ENCODE measurements around the gene PFN2.
"Not testable (repeated sequence)": the region's sequence is repeated elsewhere in the genome, so short reads cannot be mapped to it uniquely, and the experiment has no call there.

The PFN2 gene

DNA sequence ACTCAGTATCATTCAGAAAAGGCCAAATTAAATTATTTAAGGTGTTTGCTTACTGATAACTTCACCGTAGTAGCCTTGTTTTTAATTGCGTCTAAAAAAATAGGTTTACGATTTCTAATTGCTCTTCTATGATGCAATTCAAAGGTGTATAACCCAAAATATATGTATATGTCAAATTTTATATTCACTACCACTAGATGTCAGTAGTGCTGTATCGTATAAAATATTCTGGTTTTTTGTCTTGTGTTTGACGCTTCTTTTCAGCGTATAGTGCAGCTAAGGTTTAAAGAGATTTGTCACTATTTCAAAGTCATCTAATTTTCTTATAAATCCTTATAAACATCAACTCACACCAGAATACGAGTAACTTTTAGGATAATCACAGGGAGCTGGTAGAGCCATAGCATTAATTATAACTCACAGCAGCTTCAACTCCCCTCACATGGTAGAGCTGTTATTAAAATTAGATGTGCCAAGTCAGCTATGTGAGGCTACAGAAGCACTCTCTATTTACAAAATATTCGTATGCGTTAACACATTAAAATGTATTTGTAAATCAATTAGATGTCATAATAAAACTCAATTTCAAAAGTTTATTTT lies 3.5 kb downstream of the PFN2 start:
- no peak for DNase-seq

DNA sequence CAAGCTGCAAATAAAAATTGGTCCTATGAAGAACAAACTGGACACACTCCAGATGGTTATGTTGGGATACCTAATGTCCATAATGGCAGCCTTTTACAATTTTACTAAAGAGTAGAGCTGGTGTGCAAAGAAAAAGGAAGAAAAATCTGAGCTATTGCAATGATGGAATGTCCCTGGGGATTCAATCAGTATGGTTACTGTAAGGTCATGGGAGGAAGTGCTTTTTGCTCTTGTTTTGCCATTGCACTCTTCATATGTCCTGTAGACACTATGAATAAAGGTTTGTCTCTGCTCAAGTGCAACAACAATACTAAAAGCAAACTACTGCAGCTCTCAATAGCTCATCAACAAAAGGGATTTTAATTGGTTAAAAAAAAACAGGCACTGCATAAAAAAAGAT lies 5.4 kb downstream of the PFN2 start:
- no peak for DNase-seq

DNA sequence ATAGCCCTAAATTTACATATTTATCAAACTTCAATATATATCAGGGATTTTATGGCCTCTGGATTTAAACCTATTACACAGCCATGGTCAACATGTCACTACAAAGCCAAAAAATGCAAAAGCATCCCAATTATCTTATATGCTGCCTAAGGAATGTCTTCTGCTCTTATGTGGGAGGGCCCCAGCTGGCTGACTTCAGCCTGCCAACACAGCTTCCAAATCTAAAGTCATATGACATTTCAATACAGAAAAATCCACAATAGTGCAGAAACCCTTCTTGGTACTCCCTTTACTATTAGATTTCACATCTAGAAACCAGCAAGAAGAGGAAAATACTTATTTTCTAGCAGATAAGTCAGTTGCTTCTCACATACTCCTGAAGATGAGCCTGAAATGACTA lies 6.4 kb downstream of the PFN2 start:
- DNase-seq, result no peak

DNA sequence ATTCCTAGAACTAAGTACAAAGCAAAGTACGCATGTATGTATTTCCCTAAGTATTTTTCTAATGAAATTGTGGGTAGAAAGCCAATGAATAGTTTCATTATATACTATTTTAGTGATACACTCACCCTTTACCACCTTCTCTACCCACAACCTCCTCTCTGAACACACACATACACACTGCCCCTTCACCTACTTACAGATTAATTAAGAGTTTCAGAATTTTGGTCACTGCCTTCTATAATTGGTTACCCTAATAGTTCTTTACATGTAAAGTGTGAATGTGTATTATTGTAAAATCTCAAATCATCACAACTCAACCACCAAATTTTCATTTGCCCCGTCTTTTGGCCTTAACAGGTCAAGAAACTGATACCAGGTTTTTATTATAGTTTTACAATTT lies 7.2 kb downstream of the PFN2 start:
- no peak for DNase-seq

DNA sequence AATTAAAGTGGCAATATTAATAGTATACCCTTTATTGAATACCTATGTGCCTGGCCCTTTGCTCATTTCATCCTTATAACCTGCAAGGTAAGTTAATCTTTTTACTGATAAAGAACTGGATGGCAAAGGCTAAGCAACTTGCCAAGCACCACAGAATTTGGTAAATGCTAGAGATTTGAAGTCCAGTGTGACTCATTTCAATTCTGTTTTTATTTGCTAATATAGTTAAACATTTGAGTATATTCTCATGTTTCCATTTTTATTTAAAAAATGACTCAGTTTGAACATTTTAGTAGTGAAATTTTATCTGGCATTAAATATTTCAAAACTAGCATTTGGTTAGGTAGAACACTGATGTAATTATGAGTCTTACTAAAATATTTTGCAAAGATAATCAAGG lies 11.3 kb downstream of the PFN2 start:
- DNase-seq, result no peak

DNA sequence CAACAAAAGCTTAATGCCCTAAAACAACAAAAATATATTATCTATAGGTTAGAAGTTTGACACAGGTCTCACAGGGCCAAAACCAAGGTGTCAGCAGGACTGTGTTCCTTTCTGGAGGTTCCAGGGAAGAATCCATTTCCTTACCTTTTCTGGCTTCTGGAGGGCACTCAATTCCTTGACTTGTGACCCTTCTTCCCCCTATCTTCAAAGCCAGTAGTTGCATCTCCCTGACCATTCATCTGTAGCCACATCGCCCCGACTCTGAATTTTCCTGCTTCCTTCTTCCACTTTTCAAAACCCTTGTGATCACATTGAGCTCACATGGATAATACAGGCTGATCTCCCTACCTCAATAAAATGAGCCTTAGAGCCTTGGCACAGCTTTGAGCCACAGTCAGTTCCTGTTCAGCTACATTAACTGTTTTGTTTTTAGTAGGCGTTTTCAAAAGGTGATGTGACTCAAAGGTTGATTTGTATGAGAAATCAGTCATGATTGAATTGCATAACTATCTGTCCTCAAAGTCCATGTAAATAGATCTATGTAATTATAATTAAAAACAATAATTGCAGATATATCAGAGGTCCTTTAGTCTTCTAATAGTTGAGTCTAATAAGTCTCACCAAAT lies 12.4 kb downstream of the PFN2 start:
- DNase-seq, result no peak

DNA sequence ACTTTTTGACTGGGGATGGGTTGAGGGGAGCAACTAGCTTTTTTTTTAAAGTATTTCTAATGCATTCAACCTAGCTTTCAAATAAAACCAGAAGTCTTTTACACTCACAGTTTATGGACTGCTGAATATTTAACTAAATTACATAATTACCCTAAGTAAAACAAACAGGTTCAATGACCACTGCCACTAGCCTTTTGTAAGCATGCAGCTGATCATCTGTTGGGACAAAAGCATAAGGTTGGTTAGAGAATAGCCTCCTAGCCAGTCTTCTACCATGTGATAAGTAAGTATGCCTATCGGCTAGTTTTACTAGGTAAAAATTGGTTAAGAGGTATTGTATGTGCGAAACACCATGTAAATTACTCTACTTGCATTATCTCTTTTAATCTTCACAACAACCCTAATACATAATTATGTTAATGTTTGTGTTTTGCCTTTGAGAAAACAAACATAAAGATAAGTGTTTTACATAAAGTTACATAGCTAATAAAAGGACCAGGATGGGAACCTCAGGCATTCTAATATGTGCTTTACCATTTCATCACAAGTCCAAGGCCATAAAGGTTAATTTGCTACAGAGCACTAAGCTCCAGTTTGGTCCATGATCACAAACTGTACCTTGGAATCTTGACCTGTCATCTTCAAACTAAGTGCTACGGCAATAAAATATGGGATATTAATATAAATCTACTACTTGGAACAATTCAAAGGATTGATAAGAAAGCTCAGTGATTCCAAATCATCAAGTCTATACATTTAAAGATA lies 13.2 kb downstream of the PFN2 start:
- no peak for DNase-seq

DNA sequence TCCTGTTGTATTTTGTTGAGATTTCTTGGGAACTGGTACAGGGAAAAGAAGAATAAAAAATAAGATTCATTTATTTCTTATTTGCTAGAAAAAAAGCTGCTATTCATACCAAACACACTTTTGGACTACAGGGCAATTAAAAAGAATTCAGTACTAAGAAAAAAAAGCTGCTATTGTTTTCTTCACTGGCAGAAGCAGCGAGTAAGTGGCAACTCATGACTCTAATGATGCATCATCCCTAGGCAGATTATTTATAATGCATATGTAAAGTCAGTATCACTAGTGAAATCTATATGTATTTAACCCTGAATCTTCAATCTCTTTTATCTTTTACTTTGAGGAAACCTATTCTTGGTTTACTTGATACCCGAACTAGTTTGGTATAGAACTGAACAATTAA lies 15.2 kb downstream of the PFN2 start:
- no peak for DNase-seq

DNA sequence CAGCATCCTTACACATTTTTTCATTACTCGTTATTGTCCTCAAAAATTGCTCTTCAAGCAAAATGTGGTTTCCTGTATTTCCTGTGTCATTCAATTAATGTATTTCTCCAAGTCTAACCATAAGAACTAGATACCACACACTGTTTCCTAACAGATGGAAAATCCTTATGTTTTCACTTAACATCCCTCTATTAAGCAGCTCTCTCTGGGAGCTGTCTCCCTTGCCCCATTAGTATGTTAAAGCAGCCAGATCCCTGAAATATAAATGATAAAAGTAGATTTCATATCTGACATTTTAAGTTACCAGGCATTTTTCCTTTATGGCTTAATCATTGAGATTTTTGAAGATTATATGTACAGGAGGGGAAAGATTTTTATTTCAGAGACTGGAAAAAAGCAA lies 15.9 kb downstream of the PFN2 start:
- no peak for DNase-seq

DNA sequence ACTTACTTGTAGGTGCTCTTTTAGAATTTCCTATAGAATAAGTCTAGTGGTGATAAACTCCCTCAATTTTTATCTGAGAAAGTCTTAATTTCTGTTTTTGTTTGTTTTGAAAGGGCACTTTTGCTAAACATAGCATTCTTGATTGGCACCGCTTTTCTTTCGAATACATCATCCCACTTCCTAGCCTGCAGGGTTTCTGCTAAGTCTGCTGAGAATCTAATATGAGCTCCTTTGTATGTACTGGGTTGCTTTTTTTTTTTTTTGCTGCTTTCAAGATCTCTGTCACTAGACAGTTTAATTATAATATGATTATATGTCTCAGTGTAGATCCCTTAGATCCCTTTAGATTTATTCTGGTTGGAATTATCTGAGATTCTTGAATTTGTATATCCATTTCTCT lies 21.5 kb downstream of the PFN2 start:
- DNase-seq, result no peak

DNA sequence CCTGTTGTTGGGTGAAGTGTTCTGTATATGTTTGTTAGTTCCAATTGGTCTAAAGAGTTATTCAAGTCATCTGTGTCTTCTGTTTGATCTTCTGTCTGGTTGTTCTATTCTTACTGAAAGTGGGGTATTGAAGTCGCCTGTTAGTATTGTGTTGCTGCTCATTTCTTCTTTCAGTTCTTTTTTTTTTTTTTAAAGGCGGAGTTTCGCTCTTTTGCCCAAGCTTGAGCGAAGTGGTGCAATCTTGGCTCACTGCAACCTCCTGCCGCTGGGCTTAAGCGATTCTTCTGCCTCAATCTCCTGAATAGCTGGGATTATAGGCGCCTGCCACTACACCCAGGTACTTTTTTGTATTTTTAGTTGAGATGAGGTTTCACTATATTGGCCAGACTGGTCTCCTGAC lies 23.5 kb downstream of the PFN2 start:
- DNase-seq, result no peak

DNA sequence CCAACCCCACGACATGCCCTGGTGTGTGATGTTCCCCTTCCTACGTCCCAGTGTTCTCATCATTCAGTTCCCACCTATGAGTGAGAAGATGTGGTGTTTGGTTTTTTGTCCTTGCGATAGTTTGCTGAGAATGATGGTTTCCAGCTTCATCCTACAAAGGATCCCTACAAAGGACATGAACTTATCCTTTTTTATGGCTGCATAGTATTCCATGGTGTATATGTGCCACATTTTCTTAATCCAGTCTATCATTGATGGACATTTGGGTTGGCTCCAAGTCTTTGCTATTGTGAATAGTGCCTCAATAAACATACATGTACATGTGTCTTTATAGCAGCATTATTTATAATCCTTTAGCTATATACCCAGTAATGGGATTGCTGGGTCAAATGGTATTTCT lies 26.7 kb downstream of the PFN2 start:
- DNase-seq, result not testable (repeated sequence)

DNA sequence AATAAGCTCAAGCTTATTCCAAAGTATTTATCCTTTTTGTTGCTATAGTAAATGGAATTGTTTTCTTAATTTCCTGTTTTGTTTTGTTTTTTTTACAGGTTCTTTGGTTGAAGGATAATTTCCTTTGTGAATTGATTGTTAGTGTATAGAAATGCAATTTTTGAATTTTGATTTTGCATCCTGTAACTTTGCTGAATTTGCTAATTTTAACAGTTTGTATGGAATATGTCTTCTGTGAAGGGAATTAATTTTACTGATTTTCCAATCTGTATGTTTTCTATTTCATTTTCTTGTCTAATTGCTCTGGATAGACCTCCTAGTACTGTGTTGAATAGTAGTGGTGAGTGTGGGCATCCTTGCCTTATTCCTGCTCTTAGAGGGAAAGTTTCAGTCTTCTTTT lies 28.3 kb downstream of the PFN2 start:
- no peak for DNase-seq

DNA sequence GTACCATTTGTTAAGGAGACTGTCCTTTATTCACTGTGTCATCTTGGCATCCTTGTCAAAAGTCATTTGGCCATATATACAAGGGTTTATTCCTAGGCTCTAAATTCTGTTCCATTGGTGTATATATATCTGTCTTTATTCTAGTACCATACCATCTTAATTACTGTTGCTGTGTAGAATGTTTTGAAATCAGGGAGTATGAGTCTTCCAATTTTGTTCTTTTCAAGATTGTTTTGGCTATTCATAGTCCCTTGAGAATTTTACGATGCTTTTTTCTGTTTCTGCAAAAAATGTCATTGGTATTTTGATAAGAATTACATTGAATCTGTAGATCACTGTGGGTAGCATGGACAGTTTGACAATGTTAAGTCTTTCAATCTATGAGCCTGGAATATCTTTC lies 28.7 kb downstream of the PFN2 start:
- DNase-seq, result no peak

DNA sequence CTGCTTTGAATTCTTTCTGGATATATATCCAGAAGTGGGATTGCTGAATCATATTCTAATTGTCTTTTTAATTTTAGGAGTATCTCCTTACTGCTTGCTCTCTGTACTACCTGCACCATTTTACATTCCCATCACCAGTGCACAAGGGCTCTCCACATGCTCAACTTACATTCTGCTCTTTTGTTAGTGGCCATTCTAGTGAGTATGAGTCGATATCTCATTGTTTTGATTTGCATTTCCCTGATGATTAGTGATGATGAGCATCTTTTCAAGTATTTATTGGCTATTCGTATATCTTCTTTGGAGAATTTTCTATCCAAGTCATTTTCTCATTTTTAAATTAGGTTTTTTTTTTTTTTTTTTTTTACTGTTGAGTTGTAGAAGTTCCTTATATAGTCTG lies 29.5 kb downstream of the PFN2 start:
- no peak for DNase-seq

DNA sequence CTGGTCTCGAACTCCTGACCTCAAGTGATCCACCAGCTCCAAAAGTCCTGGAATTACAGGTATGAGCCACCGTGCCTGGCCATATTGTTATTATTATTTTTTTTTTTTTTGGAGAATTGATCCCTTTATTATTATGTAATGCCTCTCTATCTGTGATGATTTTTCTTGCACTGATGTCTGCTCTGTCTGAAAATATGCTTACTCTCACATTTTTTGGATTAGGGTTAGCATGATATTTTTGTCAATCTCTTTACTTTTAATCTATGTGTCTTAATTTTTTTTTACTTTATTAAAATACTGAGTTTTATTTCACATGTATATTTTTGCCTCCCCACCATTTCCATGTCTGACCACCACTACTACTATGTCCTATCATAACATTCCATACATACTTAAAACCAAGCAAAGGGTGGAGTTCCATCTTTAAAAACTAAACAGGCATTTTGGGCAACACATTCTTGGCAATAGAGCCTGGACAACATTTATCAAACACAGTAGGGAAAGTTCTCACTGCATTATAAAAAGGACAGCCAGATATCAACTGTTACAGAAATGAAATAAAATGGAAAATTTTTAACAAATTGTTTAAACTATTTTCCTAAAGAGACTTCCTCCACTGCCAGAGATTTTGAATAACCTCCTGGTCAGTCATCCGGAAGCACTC lies 32.2 kb downstream of the PFN2 start:
- DNase-seq, result not testable (repeated sequence)

DNA sequence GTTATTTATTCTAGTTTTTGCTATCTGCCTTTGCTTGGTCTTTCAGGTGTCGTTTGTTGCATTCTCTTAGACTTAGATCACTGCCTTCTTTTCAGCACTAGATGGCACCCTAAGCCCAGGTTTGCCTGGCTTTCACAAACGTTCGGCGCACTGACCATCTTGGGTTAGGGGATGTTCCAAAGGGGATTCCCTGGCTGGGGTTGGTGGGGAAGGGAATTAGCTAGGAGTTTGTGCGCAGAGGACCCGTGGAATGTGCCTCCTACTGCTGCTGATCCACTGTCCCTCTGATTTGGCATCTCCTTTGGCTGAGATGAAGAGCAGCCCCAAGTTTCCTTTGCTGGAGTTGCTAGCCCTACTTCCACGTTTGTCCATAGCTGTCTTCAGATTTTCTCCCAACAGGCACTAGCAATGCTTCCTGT lies 33.9 kb downstream of the PFN2 start:
- peak; percentile 45 for DNase-seq

DNA sequence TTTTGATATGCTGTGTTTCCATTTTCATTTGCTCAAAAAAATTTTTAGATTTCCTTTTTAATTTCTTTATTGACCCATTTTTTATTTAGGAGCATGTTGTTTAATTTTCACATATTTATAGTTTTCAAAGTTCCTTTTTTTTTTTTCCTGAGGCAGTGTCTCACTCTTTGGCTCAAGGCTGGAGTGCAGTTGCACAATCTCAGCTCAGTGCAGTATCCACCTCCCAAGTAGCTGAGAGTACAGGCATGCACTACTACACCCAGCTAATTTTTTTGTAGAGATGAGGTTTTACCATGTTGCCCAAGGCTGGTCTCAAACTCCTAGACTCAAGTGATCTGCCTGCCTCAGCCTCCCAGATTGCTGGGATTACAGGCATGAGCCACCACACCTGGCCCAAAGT lies 36.2 kb downstream of the PFN2 start:
- no peak for DNase-seq

DNA sequence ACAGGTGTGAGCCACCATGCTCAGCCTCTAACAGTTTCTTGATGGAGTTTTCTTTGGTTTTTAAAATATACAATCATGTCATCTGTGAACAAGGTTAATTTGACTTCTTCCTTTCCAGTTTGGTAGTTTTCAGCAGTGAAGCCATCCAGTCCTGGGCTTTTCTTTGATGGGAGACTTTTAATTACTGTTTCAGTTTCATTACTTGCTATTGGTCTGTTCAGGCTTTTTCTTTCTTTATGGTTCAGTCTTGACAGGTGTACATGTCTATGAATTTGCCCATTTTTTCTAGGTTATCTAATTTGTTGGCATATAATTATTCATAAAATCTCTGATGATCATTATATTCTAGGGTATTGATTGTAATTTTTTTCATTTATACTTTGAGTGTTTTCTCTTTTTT lies 36.8 kb downstream of the PFN2 start:
- DNase-seq, result no peak

DNA sequence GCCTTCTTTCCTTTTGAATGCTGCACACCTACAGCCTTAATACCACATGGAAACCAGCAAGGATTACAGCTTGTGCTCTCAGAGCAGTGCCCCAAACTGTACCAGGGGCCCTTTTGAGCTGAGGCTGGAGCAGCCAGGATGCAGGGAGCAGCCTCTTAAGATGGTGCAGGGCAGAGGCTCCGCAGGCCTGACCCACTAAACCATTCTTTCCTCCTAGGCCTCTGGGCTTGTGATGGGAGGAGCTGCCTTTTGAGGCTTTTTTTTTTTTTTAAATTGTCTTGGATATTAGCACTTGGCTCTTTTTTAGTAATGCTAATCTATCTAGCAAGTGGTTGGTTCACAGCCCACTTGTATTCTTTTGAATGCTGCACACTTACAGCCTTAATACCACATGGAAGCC lies 37.7 kb downstream of the PFN2 start:
- no peak for DNase-seq

DNA sequence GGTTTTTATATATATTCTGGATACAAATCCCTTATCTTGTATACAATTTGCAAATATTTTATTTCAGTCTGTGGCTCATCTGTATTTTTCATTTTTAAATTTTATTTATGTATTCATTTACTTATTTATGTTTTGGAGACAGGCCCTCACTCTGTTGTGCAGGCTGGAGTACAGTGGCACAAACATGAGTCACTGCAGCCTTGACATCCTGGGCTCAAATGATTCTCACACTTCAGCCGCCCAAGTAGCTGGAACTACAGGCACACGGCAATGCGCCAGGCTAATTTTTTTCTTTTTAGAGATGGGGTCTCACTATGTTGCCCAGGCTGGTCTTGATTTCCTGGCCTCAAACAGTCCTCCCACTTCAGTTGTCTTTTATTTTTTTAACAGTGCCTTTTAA lies 50.6 kb downstream of the PFN2 start:
- DNase-seq, result no peak

DNA sequence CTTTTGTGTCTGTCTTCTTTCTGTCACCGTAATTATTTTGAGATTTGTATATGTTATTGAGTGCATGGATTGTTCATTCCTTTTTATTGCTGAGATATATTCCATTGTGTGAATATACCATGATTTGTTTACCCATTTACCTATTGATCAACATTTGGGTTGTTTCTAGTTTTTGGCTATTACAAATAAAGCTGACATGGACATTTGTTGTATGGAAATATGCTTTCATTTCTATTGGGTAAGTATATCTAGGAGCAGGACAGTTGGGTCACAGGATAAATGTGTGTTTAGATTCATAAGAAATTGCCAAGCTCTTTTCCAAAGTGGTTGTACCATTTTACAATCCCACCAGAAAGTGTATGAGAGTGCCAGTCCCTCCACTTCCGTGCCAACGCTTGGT lies 51.2 kb downstream of the PFN2 start:
- no peak for DNase-seq

DNA sequence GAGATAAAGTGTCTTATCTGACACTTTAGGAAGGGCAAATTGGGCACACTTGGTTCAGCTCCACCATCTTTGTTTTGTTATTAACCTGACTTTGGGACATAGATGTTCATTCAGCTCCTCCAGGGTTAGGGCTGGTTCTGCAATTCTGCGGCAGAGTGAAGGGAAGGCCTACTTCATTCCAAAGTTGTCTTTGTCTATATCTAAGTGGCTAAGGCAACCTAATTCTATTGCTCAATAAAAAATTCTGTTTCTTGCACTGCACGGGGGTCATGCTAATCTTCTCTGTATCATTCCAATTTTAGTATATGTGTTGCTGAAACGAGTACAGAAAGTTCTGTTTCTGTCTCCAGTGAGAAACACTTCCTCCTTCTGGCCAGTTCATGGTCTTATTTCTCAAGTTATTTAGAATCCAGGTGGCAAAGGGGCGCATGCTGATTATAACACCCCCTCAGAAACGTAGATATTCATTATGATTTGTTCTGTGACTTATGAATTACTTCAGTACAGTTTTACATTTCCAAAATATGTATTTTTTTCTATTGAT lies 53.5 kb downstream of the PFN2 start:
- DNase-seq, result no peak

Data from left hindlimb (tissue), 1 donor.